Esophagus squamous epithelium (tissue), 4 donors: Measurements from ENCODE around the gene MID1.

Source experiments
- POLR2A ChIP-seq, 4 donors: fragments of 450-650 bp; IDR thresholded peaks; one replicate each; pipeline ENCODE4 v1.6.1; 2017; ENCODE audit warnings: antibody characterized with exemption in 4 of 4, mild to moderate bottlenecking in 4 of 4, moderate library complexity in 3 of 4
- TF ChIP-seq, protein P1 (sequence below), 6 experiments: fragments of 450-650 bp in 4 of 6; fragments of 200-600 bp in 2 of 6; sonication (generic) in 2 of 6; IDR thresholded peaks; one replicate each; pipeline ENCODE4 v1.5.1; 2016 to 2019; ENCODE audit warnings: antibody characterized with exemption in 6 of 6, mild to moderate bottlenecking in 4 of 6, moderate library complexity in 4 of 6

GRCh38 chrX:10571260-10571659, 49.1 kb downstream of the MID1 start:
- TF ChIP-seq, protein P1, sequence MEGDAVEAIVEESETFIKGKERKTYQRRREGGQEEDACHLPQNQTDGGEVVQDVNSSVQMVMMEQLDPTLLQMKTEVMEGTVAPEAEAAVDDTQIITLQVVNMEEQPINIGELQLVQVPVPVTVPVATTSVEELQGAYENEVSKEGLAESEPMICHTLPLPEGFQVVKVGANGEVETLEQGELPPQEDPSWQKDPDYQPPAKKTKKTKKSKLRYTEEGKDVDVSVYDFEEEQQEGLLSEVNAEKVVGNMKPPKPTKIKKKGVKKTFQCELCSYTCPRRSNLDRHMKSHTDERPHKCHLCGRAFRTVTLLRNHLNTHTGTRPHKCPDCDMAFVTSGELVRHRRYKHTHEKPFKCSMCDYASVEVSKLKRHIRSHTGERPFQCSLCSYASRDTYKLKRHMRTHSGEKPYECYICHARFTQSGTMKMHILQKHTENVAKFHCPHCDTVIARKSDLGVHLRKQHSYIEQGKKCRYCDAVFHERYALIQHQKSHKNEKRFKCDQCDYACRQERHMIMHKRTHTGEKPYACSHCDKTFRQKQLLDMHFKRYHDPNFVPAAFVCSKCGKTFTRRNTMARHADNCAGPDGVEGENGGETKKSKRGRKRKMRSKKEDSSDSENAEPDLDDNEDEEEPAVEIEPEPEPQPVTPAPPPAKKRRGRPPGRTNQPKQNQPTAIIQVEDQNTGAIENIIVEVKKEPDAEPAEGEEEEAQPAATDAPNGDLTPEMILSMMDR (IDR thresholded peaks at IDR 0.05), result no peak
- no peak for TF ChIP-seq POLR2A (IDR thresholded peaks at IDR 0.05)
